Activated naive CD8-positive, alpha-beta T cell treated with anti-CD3 and anti-CD28 coated beads for 36 hours (primary cell): ENCODE data around the gene HTRA1. TPM values are rescaled to one million over a fixed set of nuclear protein-coding genes. Genes with fewer than 3 reads are reported as not detected.
A peak's percentile ranks its signal among the peaks of the same experiment; 100 is the strongest.

ENCODE experiments used
- DNase-seq: peaks from one replicate; pipeline ENCODE4 v3.0.0; 2021
- H3K27ac Mint-ChIP-seq: one replicate; pipeline ENCODE4 v1.8.0; 2022; ENCODE audit warnings: mild to moderate bottlenecking, moderate library complexity, mixed read lengths
- H3K27me3 Mint-ChIP-seq: one replicate; pipeline ENCODE4 v1.8.0; 2022; ENCODE audit warnings: mild to moderate bottlenecking, mixed read lengths
- H3K36me3 Mint-ChIP-seq: one replicate; pipeline ENCODE4 v1.8.0; 2021; ENCODE audit warnings: mild to moderate bottlenecking, mixed read lengths
- H3K4me1 Mint-ChIP-seq: one replicate; pipeline ENCODE4 v1.8.0; 2021; ENCODE audit warnings: mixed read lengths
- H3K4me3 Mint-ChIP-seq: one replicate; pipeline ENCODE4 v1.8.0; 2022; ENCODE audit warnings: mild to moderate bottlenecking, moderate library complexity, mixed read lengths
- H3K9me3 Mint-ChIP-seq: one replicate; pipeline ENCODE4 v1.8.0; 2022; ENCODE audit warnings: mixed read lengths
- total RNA-seq, 2 experiments: library from RNA; stranded (reverse); gene quantifications; one replicate each; pipeline ENCODE4 v1.2.3, GENCODE V29; 2021

HTRA1 gene
- total RNA-seq, 2 experiments from 2014 or later, result not detected

GRCh38 chr10:122462533-122463465 is 1.4 kb downstream of the HTRA1 start:
- Mint-ChIP-seq H3K27me3 (peaks cover 77% of the 10 kb centered on the region), H3K4me3 (peak overlapping the region; percentile 80)
- DNase-seq, result peak; percentile 13

GRCh38 chr10:122463466-122464249 is 2.3 kb downstream of the HTRA1 start:
- no peaks in the 10 kb centered on the region for H3K36me3 Mint-ChIP-seq
- H3K4me3 Mint-ChIP-seq, result no peak overlapping the region
- DNase-seq, result no peak
- H3K9me3 Mint-ChIP-seq, result no peaks in the 10 kb centered on the region
- no peak overlapping the region for H3K27ac Mint-ChIP-seq
- peaks cover 72% of the 10 kb centered on the region for H3K27me3 Mint-ChIP-seq
- peaks cover 13% of the 10 kb centered on the region for H3K4me1 Mint-ChIP-seq

More at GRCh38 chr10:122462533-122463465, 1.4 kb downstream of the HTRA1 start:
- H3K36me3 Mint-ChIP-seq, result no peaks in the 10 kb centered on the region
- no peak overlapping the region for H3K27ac Mint-ChIP-seq
- no peaks in the 10 kb centered on the region for H3K9me3 Mint-ChIP-seq
- H3K4me1 Mint-ChIP-seq, result peaks cover 14% of the 10 kb centered on the region

GRCh38 chr10:122464250-122464510 is 2.8 kb downstream of the HTRA1 start:
- H3K9me3 Mint-ChIP-seq, result no peaks in the 10 kb centered on the region
- H3K4me1 Mint-ChIP-seq, result peaks cover 11% of the 10 kb centered on the region
- no peak overlapping the region for H3K4me3 Mint-ChIP-seq
- no peak for DNase-seq
- H3K27ac Mint-ChIP-seq, result no peak overlapping the region
- H3K36me3 Mint-ChIP-seq, result no peaks in the 10 kb centered on the region
- peaks cover 67% of the 10 kb centered on the region for H3K27me3 Mint-ChIP-seq

GRCh38 chr10:122464586-122464985 is 3.2 kb downstream of the HTRA1 start:
- H3K27me3 Mint-ChIP-seq, result peaks cover 63% of the 10 kb centered on the region

GRCh38 chr10:122465401-122466040 is 4.2 kb downstream of the HTRA1 start:
- peaks cover 54% of the 10 kb centered on the region for H3K27me3 Mint-ChIP-seq
- H3K4me1 Mint-ChIP-seq, result peaks cover 10% of the 10 kb centered on the region
- no peak overlapping the region for H3K4me3 Mint-ChIP-seq
- H3K27ac Mint-ChIP-seq, result no peak overlapping the region
- no peaks in the 10 kb centered on the region for H3K9me3 Mint-ChIP-seq
- H3K36me3 Mint-ChIP-seq, result no peaks in the 10 kb centered on the region
- DNase-seq, result no peak

More at GRCh38 chr10:122464586-122464985, 3.2 kb downstream of the HTRA1 start:
- Mint-ChIP-seq H3K27ac (no peak overlapping the region), H3K9me3 (no peaks in the 10 kb centered on the region), H3K4me1 (peaks cover 11% of the 10 kb centered on the region), H3K4me3 (no peak overlapping the region), H3K36me3 (no peaks in the 10 kb centered on the region)
- no peak for DNase-seq

- H3K4me3 Mint-ChIP-seq, result no peak overlapping the region
- peaks cover 61% of the 10 kb centered on the region for H3K27me3 Mint-ChIP-seq
- DNase-seq, result no peak
- H3K9me3 Mint-ChIP-seq, result no peaks in the 10 kb centered on the region
- peaks cover 7% of the 10 kb centered on the region for H3K4me1 Mint-ChIP-seq
- H3K36me3 Mint-ChIP-seq, result no peaks in the 10 kb centered on the region
- H3K27ac Mint-ChIP-seq, result no peak overlapping the region
Measured at GRCh38 chr10:122466951-122467381, 5.6 kb downstream of the HTRA1 start.

GRCh38 chr10:122467701-122468100 is 6.3 kb downstream of the HTRA1 start:
- DNase-seq, result no peak
- peaks cover 4% of the 10 kb centered on the region for H3K4me1 Mint-ChIP-seq
- H3K27me3 Mint-ChIP-seq, result peaks cover 55% of the 10 kb centered on the region
- H3K36me3 Mint-ChIP-seq, result no peaks in the 10 kb centered on the region
- no peak overlapping the region for H3K27ac Mint-ChIP-seq
- H3K9me3 Mint-ChIP-seq, result no peaks in the 10 kb centered on the region
- no peak overlapping the region for H3K4me3 Mint-ChIP-seq

- no peak for DNase-seq
- no peaks in the 10 kb centered on the region for H3K4me1 Mint-ChIP-seq
- H3K9me3 Mint-ChIP-seq, result no peaks in the 10 kb centered on the region
- H3K27me3 Mint-ChIP-seq, result peaks cover 48% of the 10 kb centered on the region
- no peak overlapping the region for H3K27ac Mint-ChIP-seq
- H3K4me3 Mint-ChIP-seq, result no peak overlapping the region
- no peaks in the 10 kb centered on the region for H3K36me3 Mint-ChIP-seq
Measured at GRCh38 chr10:122468307-122468925, 7.1 kb downstream of the HTRA1 start.

- H3K27ac Mint-ChIP-seq, result no peak overlapping the region
- no peaks in the 10 kb centered on the region for H3K9me3 Mint-ChIP-seq
- H3K4me1 Mint-ChIP-seq, result peaks cover 7% of the 10 kb centered on the region
- peaks cover 41% of the 10 kb centered on the region for H3K27me3 Mint-ChIP-seq
- no peaks in the 10 kb centered on the region for H3K36me3 Mint-ChIP-seq
- H3K4me3 Mint-ChIP-seq, result no peak overlapping the region
- DNase-seq, result no peak
Measured at GRCh38 chr10:122468926-122469781, 7.8 kb downstream of the HTRA1 start.

- DNase-seq, result no peak
- H3K36me3 Mint-ChIP-seq, result no peaks in the 10 kb centered on the region
- no peak overlapping the region for H3K27ac Mint-ChIP-seq
- peaks cover 41% of the 10 kb centered on the region for H3K27me3 Mint-ChIP-seq
- H3K9me3 Mint-ChIP-seq, result no peaks in the 10 kb centered on the region
- H3K4me3 Mint-ChIP-seq, result no peak overlapping the region
- H3K4me1 Mint-ChIP-seq, result peaks cover 14% of the 10 kb centered on the region
Measured at GRCh38 chr10:122469848-122470247, 8.5 kb downstream of the HTRA1 start.

- Mint-ChIP-seq H3K27ac (no peak overlapping the region), H3K9me3 (no peaks in the 10 kb centered on the region), H3K4me3 (no peak overlapping the region), H3K36me3 (no peaks in the 10 kb centered on the region), H3K4me1 (peaks cover 16% of the 10 kb centered on the region), H3K27me3 (peaks cover 31% of the 10 kb centered on the region)
- DNase-seq, result no peak
Measured at GRCh38 chr10:122471531-122472177, 10.3 kb downstream of the HTRA1 start.

- H3K27ac Mint-ChIP-seq, result no peak overlapping the region
- no peak for DNase-seq
- H3K36me3 Mint-ChIP-seq, result no peaks in the 10 kb centered on the region
- H3K4me3 Mint-ChIP-seq, result no peak overlapping the region
- peaks cover 23% of the 10 kb centered on the region for H3K27me3 Mint-ChIP-seq
- peaks cover 16% of the 10 kb centered on the region for H3K4me1 Mint-ChIP-seq
- no peaks in the 10 kb centered on the region for H3K9me3 Mint-ChIP-seq
Measured at GRCh38 chr10:122473116-122473515, 11.8 kb downstream of the HTRA1 start.

GRCh38 chr10:122474131-122474818 is 12.9 kb downstream of the HTRA1 start:
- Mint-ChIP-seq H3K27ac (no peak overlapping the region), H3K27me3 (peaks cover 23% of the 10 kb centered on the region), H3K4me3 (peak overlapping the region; percentile 35), H3K9me3 (no peaks in the 10 kb centered on the region), H3K36me3 (no peaks in the 10 kb centered on the region), H3K4me1 (peaks cover 16% of the 10 kb centered on the region)
- no peak for DNase-seq
